ENCODE measurements around the gene IL18R1. TPM values are rescaled to one million over a fixed set of nuclear protein-coding genes. Genes with fewer than 3 reads are reported as not detected.

IL18R1 gene
- total and polyA plus RNA-seq, 2 donors, result 3.3 TPM

DNA sequence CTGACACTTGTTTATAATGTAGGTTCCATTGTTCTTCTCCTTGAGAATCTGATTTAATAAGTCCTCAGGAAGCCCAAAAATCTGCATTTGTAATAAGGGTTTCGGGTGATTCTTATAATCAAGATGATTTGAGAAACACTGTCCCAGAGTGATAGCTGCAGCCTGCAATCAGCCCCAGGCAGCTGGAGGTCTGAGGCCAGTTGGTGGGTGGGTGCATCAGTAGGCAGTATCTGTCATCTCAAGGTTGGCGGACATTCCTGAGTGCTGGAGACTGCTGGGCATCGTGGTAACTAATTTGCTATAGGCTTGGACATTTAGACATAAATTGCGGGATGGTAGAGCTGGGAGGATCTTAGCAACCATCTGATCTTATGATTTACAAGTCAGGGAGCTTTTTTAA is 64.7 kb downstream of the IL18R1 start:
- no peak overlapping the region for H3K4me3 ChIP-seq (ENCODE audit: low read depth, low read length)
- H3K27ac ChIP-seq (ENCODE audit: low read depth), result no peak overlapping the region
- H3K4me1 ChIP-seq (ENCODE audit: insufficient read depth), result no peaks in the 10 kb centered on the region
- H3K36me3 ChIP-seq (ENCODE audit: insufficient read depth), result no peaks in the 10 kb centered on the region
- 81% methylated on average over 4 of the region's 4 CpGs for WGBS
- DNase-seq (ENCODE audit: extremely low spot score), result no peak

DNA sequence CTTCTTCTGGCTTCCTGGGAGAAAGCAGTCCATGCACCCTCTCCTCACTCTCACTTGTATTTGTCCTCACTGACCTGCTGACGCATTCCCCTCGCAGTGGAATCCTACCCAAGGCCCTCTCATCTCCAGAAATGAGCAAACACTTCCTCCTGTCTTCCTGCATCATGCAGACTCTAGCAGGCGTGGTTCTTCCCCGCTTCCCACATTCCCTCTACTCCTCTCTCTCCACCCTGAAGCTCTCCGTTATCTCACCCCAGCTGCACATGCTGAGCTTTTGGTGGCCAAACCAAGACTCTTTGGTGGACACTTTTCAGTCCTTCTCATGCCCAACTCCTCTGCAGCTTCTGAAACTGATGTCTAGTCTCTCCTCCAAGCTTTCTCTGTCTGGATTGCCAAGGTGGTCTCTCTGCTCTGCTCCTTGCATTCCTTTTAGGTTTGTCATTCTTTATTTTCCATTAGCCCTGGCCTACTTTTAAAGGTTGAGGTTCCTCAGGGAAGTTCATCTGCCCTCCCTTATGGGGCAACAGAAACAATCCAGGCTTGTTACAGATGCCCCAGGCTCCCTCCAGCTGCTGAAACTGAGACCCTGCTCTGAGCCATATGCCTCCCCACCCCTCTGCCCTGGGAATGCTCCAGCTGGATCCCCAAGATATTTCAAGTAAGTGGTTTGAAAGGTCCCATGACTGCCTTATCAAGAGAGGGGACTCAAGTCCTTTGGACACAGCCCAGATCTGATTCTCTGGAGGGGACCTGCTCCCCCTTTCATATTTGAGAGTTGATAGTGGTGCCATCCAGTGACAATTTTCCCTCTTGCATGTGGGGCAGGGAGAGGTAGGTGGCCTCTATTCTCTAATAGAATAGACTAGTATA is 66.5 kb downstream of the IL18R1 start:
- Histone ChIP-seq H3K4me3 (ENCODE audit: low read depth, low read length) (no peak overlapping the region), H3K27ac (ENCODE audit: low read depth) (no peak overlapping the region), H3K36me3 (ENCODE audit: insufficient read depth) (no peaks in the 10 kb centered on the region), H3K4me1 (ENCODE audit: insufficient read depth) (no peaks in the 10 kb centered on the region)
- DNase-seq (ENCODE audit: extremely low spot score), result no peak
- WGBS, result 71% methylated on average over 5 of the region's 5 CpGs

DNA sequence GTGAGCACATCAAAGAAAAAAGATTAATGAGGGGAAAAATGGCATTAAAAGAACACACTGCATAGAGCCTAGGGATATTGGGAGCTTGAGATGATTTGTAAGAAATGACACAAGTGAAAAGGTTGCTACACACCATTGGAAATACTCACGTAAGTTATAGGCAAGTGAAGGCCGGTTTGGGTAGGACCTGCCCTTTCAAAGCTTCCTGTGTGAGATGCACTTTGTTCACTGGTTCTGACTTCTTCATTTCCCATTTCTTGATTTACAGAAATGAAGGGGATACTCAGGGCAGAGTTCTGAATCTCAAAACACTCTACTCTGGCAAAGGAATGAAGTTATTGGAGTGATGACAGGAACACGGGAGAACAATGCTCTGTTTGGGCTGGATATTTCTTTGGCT is 67.3 kb downstream of the IL18R1 start, which contains the start of gene IL18RAP:
IL18RAP (plus strand) TSS at position 251 of the 400 bp plus-strand sequence; CDS start at position 369, 118 bp downstream.
- 70% methylated on average over 3 of the region's 3 CpGs for WGBS
- Histone ChIP-seq H3K27ac (ENCODE audit: low read depth) (no peak within 1 kb of the TSS), H3K4me1 (ENCODE audit: insufficient read depth) (no peaks in the 10 kb centered on the region), H3K36me3 (ENCODE audit: insufficient read depth) (no peaks in the 10 kb centered on the region), H3K4me3 (ENCODE audit: low read depth, low read length) (no peak within 1 kb of the TSS)
- no peak for DNase-seq (ENCODE audit: extremely low spot score)

DNA sequence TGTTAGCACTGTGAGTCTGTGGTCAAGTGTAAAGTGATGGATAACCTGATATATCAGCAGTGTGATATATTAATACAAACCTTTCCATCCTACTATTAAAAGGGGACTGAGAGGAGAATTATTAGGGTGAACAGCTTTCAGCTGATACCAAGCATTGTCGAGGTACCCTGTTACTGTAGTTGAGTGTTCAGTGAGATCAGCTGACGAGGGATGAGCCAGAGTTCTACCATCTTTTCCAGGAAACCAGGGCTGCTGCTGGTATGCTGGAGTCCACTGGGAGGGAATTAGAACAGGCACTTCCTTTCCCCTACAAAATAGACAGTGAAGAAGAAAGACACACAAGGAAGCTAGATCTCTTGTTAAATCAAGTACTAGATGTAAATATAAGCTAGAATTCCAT is 67.8 kb downstream of the IL18R1 start:
- Histone ChIP-seq H3K27ac (ENCODE audit: low read depth) (no peak overlapping the region), H3K4me3 (ENCODE audit: low read depth, low read length) (no peak overlapping the region), H3K4me1 (ENCODE audit: insufficient read depth) (no peaks in the 10 kb centered on the region), H3K36me3 (ENCODE audit: insufficient read depth) (no peaks in the 10 kb centered on the region)
- no peak for DNase-seq (ENCODE audit: extremely low spot score)
- 69% methylated on average over 2 of the region's 2 CpGs for WGBS

DNA sequence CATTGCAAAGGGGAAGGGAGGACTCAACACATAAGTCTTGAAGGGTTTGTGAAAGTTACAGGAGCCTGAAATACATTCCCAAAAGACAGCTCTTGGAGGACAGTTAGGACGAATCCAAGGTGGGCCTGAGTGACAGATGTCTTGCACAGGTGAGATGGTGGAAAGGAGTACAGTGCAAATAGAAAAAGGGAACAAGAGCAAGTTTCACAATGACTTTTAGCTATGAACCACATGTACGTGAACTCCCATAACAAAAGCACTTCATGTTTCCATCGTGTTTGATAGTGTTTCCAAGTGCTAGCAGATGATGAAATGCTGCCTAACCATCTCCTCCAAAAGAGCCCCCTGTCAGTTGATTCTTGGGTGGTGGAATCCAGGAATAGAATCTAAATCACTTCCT is 69.2 kb downstream of the IL18R1 start:
- H3K36me3 ChIP-seq (ENCODE audit: insufficient read depth), result no peaks in the 10 kb centered on the region
- no peak overlapping the region for H3K27ac ChIP-seq (ENCODE audit: low read depth)
- 61% methylated on average over 3 of the region's 3 CpGs for WGBS
- no peaks in the 10 kb centered on the region for H3K4me1 ChIP-seq (ENCODE audit: insufficient read depth)
- no peak overlapping the region for H3K4me3 ChIP-seq (ENCODE audit: low read depth, low read length)
- no peak for DNase-seq (ENCODE audit: extremely low spot score)

DNA sequence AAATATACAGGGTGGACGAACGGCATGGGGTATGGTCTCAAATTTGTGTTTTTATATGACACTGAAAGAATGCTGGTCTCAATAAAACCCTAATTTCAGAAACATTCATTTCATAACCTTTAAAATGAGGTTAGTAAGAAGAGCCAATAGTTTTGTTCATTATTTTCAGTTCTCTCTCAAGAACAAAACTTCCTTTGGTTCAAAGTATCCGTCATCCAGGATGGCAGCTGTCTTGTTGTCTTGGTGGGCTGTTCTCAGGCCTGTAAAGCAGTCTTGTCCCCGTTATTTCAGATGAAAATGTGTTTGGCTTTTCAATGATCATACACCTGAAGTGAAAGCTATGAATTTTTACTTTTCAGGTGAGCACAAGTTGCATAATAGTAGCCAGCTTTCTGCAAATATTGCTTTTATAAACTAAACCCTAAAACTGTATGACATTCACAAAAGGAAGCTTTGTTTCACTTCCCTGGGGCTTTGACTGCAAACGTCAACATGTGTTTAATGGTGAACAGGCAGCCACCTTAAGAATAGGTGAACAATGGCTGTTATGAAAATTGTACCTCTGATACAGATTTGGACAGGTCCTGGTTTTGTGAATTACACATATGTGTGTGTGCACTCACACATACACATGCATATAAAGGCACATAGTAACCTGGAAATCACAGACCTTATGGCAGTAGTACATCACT is 70.0 kb downstream of the IL18R1 start:
- no peak overlapping the region for H3K27ac ChIP-seq (ENCODE audit: low read depth)
- H3K4me1 ChIP-seq (ENCODE audit: insufficient read depth), result no peaks in the 10 kb centered on the region
- 42% methylated on average over 5 of the region's 5 CpGs for WGBS
- no peak overlapping the region for H3K4me3 ChIP-seq (ENCODE audit: low read depth, low read length)
- DNase-seq (ENCODE audit: extremely low spot score), result no peak
- no peaks in the 10 kb centered on the region for H3K36me3 ChIP-seq (ENCODE audit: insufficient read depth)

DNA sequence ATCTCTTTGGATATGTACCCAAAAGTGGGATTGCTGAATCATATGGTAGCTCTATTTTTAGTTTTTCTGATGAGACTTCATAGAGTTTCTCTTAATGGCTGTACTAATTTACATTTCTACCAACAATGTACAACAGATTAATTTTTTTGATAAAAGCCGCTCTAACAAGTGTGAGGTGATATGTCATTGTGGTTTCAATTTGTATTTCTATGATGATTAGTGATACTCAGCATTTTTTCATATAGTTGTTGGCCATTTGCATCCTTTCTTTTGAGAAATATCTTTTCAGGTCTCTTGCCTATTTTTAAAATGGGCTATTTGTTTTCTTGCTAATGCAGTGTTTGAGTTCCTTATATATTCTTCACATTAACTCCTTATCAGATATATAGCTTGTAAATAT is 71.7 kb downstream of the IL18R1 start:
- H3K27ac ChIP-seq (ENCODE audit: low read depth), result no peak overlapping the region
- H3K4me1 ChIP-seq (ENCODE audit: insufficient read depth), result no peaks in the 10 kb centered on the region
- no peak for DNase-seq (ENCODE audit: extremely low spot score)
- no peak overlapping the region for H3K4me3 ChIP-seq (ENCODE audit: low read depth, low read length)
- WGBS, result 43% methylated on average over 1 of the region's 1 CpG
- H3K36me3 ChIP-seq (ENCODE audit: insufficient read depth), result no peaks in the 10 kb centered on the region

DNA sequence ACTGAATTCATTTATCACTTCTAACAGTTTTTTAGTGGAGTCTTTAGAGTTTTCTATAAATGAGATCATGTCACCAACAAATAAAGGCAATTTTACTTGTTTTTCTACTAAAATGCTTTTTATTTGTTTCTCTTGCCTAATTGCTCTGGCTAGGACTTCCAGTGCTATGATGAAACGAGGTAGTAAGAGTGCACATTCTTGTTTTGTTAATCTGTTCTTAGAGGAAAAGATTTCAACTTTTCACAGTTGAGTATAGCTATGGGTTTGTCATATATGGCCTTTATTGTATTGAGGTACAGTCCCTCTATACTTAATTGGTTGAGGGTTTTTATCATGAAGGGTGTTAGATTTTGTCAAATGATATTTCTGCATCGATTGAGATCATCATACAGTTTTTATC is 73.0 kb downstream of the IL18R1 start:
- H3K4me3 ChIP-seq (ENCODE audit: low read depth, low read length), result no peak overlapping the region
- H3K4me1 ChIP-seq (ENCODE audit: insufficient read depth), result no peaks in the 10 kb centered on the region
- H3K27ac ChIP-seq (ENCODE audit: low read depth), result no peak overlapping the region
- H3K36me3 ChIP-seq (ENCODE audit: insufficient read depth), result no peaks in the 10 kb centered on the region
- no peak for DNase-seq (ENCODE audit: extremely low spot score)
- WGBS, result 67% methylated on average over 2 of the region's 2 CpGs

DNA sequence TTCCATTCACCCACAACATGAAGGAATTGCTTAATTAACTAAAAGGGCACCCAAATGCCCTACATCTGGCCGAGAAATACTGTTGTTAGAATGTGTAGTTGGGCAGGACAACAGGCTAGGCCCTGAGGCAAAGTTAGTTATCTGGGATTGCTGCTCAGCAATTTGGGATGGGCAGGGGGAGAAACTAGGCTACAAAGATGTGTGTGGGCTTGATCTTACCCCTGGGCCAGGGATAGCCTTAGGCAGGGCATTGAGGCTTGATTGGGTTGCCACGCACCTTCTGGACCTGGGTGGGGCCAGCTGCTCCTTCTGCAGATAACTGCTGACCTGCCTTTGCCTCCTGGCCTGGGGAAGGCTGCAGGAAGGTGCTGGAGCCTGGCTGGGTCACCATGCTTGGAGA is 76.8 kb downstream of the IL18R1 start:
- H3K4me1 ChIP-seq (ENCODE audit: insufficient read depth), result no peaks in the 10 kb centered on the region
- WGBS, result 82% methylated on average over 2 of the region's 2 CpGs
- no peak overlapping the region for H3K27ac ChIP-seq (ENCODE audit: low read depth)
- H3K4me3 ChIP-seq (ENCODE audit: low read depth, low read length), result no peak overlapping the region
- no peak for DNase-seq (ENCODE audit: extremely low spot score)
- no peaks in the 10 kb centered on the region for H3K36me3 ChIP-seq (ENCODE audit: insufficient read depth)

DNA sequence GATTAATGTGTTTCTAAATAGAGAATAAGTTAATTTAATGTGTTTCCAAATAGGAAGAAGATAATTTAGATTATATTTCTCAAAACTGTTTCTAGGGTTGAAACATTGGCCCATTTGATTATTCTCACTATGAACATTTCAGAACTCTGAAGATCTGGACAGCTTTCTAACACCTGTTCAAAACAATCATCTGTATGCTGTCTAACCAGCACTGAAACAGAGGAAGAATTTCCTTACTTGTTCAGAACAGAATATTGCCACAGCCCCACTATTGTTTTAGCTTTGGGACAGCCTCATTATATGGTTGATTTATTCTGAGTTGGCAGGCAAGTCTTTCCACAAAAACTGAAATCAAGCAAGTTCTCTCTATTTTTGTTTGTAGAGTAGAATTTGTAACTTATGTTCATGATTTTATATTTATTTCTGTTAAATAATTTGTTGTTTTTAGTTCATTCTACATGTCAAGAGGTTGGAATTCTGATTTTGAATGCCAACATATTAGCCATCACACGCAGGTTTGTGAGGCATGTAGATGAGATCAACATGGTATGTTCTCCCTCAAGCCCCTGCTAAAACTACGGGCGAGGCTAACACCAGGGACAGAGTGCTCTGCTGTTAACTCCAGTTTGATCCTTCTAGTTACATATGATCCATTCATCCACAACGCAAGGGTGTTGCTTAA is 78.5 kb downstream of the IL18R1 start:
- Histone ChIP-seq H3K27ac (ENCODE audit: low read depth) (no peak overlapping the region), H3K4me1 (ENCODE audit: insufficient read depth) (no peaks in the 10 kb centered on the region), H3K36me3 (ENCODE audit: insufficient read depth) (no peaks in the 10 kb centered on the region), H3K4me3 (ENCODE audit: low read depth, low read length) (no peak overlapping the region)
- WGBS, result 92% methylated on average over 4 of the region's 4 CpGs
- no peak for DNase-seq (ENCODE audit: extremely low spot score)

DNA sequence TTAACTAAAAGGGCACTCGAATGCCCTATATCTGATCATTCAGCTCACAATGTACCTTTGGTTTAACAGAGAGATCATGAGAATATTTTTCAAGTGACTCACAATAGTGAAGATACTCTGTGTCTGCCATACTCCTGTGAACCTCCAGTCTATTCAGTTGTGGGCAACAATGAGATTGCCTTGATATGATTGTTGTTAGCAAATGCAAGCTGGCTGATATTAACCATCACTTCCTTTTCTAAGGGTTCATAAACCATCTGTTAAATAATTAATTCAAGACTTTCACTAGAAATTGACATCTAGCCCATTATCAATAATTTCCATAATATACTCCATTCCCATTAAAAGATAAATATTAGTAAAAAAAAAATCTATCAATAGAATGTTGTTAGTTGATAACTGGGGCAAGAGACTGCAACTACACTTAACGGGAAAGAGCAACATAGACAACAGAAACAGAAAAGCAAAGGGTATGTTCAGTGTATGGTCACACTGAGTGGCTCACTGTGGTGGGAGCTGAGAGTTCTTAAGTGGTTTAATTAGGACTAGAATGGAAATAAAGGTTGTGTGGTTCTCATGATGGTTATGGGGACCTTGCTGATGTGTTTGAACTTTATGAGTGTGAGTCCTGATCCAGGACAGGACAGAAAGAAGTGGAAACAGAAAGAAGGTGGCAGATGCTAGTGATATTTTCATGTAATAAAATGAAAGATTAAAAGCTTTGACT is 79.2 kb downstream of the IL18R1 start:
- 89% methylated on average over 2 of the region's 2 CpGs for WGBS
- Histone ChIP-seq H3K27ac (ENCODE audit: low read depth) (no peak overlapping the region), H3K4me3 (ENCODE audit: low read depth, low read length) (no peak overlapping the region), H3K4me1 (ENCODE audit: insufficient read depth) (no peaks in the 10 kb centered on the region), H3K36me3 (ENCODE audit: insufficient read depth) (no peaks in the 10 kb centered on the region)
- DNase-seq (ENCODE audit: extremely low spot score), result no peak

DNA sequence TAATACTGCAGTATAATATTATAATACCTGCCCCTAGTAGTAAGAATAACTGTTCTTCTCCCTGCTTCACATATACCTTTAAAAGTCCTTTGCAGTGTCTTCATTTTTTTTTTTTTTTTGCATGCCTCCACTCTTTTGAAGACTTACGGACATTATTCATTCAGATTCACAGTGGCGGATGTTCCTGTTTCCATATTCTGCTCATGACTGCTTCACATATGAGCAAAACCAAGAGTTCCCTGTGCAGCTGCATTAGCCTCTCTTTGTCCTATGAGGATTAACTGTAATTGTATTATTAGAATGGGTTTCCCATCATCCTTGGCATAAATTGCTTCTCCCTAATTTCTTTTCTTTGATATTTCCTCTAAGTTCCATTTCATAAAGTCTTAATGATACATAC is 80.1 kb downstream of the IL18R1 start:
- Histone ChIP-seq H3K4me1 (ENCODE audit: insufficient read depth) (no peaks in the 10 kb centered on the region), H3K27ac (ENCODE audit: low read depth) (no peak overlapping the region), H3K36me3 (ENCODE audit: insufficient read depth) (no peaks in the 10 kb centered on the region), H3K4me3 (ENCODE audit: low read depth, low read length) (no peak overlapping the region)
- DNase-seq (ENCODE audit: extremely low spot score), result no peak
- WGBS, result 85% methylated on average over 2 of the region's 2 CpGs

DNA sequence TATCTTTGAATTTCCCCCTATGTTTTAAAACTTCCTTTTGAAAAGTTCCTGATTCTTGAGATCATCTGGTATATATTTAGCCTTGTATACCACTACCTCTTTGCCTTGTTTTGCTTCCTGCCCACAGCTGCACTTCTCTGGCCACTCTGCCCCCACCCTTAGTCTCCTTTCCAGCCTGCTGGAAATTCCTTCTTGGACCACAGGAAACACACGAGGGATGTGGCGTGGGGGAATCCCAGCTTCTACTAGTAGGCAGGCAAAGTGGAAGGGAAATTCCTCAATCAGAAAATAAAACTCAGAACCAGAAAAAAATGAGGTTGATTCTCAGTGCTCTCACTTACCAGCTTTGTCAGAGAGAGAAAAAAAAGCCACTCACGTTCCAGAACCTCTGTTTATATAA is 80.7 kb downstream of the IL18R1 start:
- no peak for DNase-seq (ENCODE audit: extremely low spot score)
- Histone ChIP-seq H3K4me1 (ENCODE audit: insufficient read depth) (no peaks in the 10 kb centered on the region), H3K36me3 (ENCODE audit: insufficient read depth) (no peaks in the 10 kb centered on the region), H3K27ac (ENCODE audit: low read depth) (no peak overlapping the region), H3K4me3 (ENCODE audit: low read depth, low read length) (no peak overlapping the region)
- WGBS, result 9% methylated on average over 3 of the region's 3 CpGs
